ENCODE data around the gene NTSR1. TPM values are rescaled to one million over a fixed set of nuclear protein-coding genes. Genes with fewer than 3 reads are reported as not detected.

Gene NTSR1
- total RNA-seq, 4 donors from 2014 or later = 0.76 TPM; not detected in 3

DNA sequence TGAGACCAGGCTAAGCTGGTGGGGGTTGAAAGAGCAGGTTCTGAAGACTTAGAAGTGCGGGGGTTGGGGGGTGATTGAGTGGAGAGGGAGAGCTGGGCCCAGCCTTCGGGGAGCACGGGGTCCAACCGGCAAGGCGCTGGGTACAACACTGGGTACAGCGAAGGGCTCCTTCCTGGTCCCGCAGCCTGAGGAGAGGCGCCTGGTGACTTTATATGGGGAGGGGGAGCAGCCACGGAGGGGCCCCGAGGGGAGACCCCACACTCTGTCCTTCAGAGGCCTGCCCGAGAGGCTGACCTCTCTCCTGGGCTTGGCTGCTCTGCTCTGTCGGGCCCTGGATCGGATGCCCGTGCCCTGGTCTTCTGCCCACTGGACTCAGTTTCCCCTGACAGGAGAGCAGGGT is 10.4 kb upstream of the NTSR1 start:
- no peaks in the 10 kb centered on the region for H3K4me1 ChIP-seq
- TF ChIP-seq, protein P1, sequence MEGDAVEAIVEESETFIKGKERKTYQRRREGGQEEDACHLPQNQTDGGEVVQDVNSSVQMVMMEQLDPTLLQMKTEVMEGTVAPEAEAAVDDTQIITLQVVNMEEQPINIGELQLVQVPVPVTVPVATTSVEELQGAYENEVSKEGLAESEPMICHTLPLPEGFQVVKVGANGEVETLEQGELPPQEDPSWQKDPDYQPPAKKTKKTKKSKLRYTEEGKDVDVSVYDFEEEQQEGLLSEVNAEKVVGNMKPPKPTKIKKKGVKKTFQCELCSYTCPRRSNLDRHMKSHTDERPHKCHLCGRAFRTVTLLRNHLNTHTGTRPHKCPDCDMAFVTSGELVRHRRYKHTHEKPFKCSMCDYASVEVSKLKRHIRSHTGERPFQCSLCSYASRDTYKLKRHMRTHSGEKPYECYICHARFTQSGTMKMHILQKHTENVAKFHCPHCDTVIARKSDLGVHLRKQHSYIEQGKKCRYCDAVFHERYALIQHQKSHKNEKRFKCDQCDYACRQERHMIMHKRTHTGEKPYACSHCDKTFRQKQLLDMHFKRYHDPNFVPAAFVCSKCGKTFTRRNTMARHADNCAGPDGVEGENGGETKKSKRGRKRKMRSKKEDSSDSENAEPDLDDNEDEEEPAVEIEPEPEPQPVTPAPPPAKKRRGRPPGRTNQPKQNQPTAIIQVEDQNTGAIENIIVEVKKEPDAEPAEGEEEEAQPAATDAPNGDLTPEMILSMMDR (IDR thresholded peaks at IDR 0.05) = no peak
- no peak for TF ChIP-seq POLR2A (IDR thresholded peaks at IDR 0.05)
- no peak for DNase-seq
- H3K36me3 ChIP-seq = no peaks in the 10 kb centered on the region
- no peaks in the 10 kb centered on the region for H3K9me3 ChIP-seq
- H3K27me3 ChIP-seq = no peaks in the 10 kb centered on the region
- H3K27ac ChIP-seq = no peak overlapping the region
- H3K4me3 ChIP-seq = no peak overlapping the region

DNA sequence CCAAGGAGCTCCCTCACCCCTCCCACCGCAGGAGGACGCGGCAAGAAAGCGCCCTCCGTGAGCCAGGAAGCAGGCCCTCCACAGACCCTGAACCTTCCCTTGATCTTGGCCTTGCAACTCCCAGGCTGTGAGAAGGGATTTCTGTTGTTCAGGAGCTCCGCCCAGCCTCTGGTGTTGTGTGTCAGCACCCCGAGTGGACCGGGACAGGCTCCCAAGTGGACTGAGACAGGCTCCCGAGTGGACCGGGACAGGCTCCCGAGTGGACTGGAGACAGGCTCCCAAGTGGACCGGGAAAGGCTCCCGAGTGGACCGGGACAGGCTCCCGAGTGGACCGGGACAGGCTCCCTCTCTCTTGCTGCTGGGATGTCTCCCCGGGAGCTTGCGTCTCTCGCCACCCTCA is 9.3 kb upstream of the NTSR1 start:
- no peak for DNase-seq
- Histone ChIP-seq H3K27ac (no peak overlapping the region), H3K27me3 (no peaks in the 10 kb centered on the region), H3K4me1 (peaks cover 0 to 8% (median 0%) of the 10 kb centered on the region in 4 donors), H3K4me3 (no peak overlapping the region), H3K9me3 (no peaks in the 10 kb centered on the region), H3K36me3 (no peaks in the 10 kb centered on the region)
- TF ChIP-seq POLR2A (IDR thresholded peaks at IDR 0.05) = no peak
- TF ChIP-seq, protein P1 (IDR thresholded peaks at IDR 0.05) = no peak

DNA sequence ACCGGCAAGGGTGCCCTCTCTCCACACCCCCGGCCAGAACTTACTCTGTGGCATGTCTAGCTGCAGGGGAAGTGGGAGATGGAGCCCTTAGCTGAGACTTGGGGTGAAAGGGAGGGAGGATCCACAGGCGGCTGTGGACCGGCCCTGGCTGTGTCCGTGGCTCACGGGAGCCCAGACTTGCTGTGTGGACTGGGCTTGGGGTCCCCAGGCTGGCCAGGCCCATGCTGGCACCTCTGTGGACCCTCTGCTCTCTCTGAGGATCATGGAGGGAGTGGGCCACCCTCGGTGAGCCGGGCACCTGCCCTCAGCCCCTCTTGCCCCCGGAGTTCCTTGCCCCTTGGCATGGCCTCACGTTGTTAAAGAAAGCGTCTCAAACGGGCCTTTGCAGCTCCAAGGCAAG is 8.9 kb upstream of the NTSR1 start:
- Histone ChIP-seq H3K9me3 (no peaks in the 10 kb centered on the region), H3K4me3 (no peak overlapping the region), H3K36me3 (no peaks in the 10 kb centered on the region), H3K27ac (no peak overlapping the region), H3K27me3 (no peaks in the 10 kb centered on the region), H3K4me1 (peaks cover 0 to 12% (median 0%) of the 10 kb centered on the region in 4 donors)
- no peak for DNase-seq
- TF ChIP-seq, protein P1 (IDR thresholded peaks at IDR 0.05) = no peak
- no peak for TF ChIP-seq POLR2A (IDR thresholded peaks at IDR 0.05)

DNA sequence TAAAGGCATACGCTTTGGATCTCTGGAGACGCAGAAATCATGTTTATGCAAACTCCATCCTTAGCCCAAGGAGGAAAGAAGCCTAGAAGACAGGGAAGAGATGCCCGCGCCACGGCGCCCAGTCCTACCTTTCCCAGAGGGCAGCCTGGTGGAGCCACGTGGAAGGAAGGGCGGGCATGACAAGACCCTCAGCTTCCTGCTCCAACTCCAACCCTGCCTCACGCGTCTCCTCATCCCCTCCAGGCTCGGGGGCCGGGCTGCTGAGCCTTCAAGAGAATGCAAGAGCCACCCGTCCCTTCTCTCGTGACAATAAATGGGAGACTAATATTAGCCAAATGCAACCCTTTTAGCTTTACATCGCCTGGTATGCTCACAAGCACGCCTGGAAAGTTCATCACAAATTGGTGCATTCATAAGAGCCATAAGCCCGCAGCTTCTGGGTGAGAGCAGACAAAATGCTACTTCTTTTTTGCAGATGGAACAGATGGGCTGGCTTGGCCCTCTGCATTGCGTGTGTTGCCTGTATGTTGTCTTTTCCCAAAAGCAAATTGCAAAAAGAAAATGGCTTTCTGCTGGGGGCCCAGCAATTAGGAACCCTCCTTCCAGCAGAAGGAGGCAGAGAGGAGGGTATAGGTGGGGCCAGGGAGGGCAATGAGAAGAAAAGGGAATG is 8.2 kb upstream of the NTSR1 start:
- H3K36me3 ChIP-seq = no peaks in the 10 kb centered on the region
- no peak for DNase-seq
- no peak overlapping the region for H3K4me3 ChIP-seq
- no peak overlapping the region for H3K27ac ChIP-seq
- TF ChIP-seq POLR2A (IDR thresholded peaks at IDR 0.05) = no peak
- TF ChIP-seq, protein P1 (IDR thresholded peaks at IDR 0.05) = no peak
- peaks cover 0 to 14% (median 0%) of the 10 kb centered on the region in 4 donors for H3K4me1 ChIP-seq
- H3K27me3 ChIP-seq = no peaks in the 10 kb centered on the region
- H3K9me3 ChIP-seq = no peaks in the 10 kb centered on the region

DNA sequence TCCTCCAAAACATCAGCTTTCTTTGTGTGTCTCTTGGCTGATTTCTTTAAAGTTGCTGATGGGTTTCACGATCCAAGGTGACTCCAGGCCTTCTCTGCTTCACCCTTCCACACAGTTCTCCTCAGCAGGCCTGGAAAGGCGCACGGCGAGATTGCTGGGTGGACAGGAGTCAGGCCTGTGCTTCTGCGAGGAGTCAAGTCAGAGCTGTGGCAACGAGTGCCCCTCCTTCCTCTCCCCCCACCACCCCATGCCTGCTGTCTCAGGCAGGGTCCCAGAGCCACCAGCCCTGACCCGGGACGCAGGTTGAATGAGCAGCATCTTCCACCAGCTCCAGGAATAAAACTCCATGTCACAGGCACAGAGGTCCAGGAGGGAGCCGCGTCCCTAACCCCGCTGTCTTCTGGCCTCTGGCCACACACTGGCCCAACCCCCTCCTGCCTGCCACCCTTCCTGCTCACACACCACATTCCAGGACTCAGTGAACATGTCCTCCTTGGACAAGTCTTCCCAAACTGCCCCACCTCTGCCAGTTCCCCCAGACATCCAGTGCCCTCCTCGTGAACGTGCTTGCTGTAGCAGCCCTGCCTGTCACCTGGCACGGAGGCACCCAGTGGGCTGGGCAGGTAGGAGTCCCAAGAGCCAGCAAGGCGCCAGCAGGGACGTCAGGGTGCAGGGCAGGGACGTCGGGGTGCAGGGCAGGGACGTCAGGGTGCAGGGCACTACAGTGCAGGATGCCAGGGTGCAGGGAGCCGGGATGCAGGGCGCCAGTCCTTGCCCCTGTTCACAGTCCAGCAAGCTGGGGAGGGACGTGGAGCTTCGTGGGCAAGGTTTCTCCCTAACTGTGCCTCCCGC is 7.2 kb upstream of the NTSR1 start:
- Histone ChIP-seq H3K4me3 (no peak overlapping the region), H3K27me3 (no peaks in the 10 kb centered on the region), H3K9me3 (no peaks in the 10 kb centered on the region), H3K36me3 (no peaks in the 10 kb centered on the region), H3K27ac (no peak overlapping the region), H3K4me1 (peaks cover 0 to 14% (median 0%) of the 10 kb centered on the region in 4 donors)
- DNase-seq = no peak
- TF ChIP-seq POLR2A (IDR thresholded peaks at IDR 0.05) = no peak
- TF ChIP-seq, protein P1 (IDR thresholded peaks at IDR 0.05) = no peak

Measured in Peyer's patch (tissue), 4 donors.